Measurements from ENCODE around the gene FILIP1L. TPM values are rescaled to one million over a fixed set of nuclear protein-coding genes. Genes with fewer than 3 reads are reported as not detected.
A peak's percentile ranks its signal among the peaks of the same experiment; 100 is the strongest.

The FILIP1L gene
- total RNA-seq, 1 experiment from 2014 or later: 0.07 TPM

DNA sequence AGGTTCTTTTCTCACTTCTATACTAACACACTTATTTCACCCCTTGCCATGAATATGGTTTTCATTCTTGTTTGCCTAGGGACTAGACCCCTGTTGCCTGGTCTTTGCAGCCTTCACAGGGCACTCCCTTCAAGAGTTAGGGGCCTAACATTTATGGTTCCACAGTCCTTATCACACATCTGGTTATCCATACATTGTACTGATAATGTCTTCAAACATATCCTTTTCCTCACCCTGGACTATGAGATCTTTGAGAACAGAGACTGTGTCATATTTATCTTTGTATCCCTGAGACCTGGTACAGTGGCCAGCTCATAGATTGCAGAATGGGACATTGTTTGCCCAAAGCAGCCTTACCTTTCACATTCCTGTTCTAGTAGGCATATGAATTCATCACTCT, 190.4 kb downstream of the FILIP1L start:
- Histone ChIP-seq H2BK15ac (ENCODE audit: low read depth, low read length) (no peak overlapping the region), H3K27ac (ENCODE audit: insufficient read length, low read depth, low read length) (no peak overlapping the region), H3K4me2 (ENCODE audit: insufficient read depth, insufficient read length, low read length) (no peak overlapping the region), H3K27me3 (ENCODE audit: insufficient read depth, low read length) (no peaks in the 10 kb centered on the region), H3K79me2 (ENCODE audit: insufficient read depth, low read length) (no peaks in the 10 kb centered on the region), H2BK12ac (ENCODE audit: insufficient read length, low read depth, low read length) (no peak overlapping the region), H3K4me1 (ENCODE audit: insufficient read depth, low read length) (peaks cover 20% of the 10 kb centered on the region), H3T11ph (ENCODE audit: low read length) (no peak overlapping the region), H3K23ac (ENCODE audit: insufficient read length, low read depth, low read length) (no peak overlapping the region), H3K56ac (ENCODE audit: insufficient read length, low read depth, low read length) (no peak overlapping the region), H4K20me1 (ENCODE audit: control insufficient read depth, insufficient read depth, insufficient read length) (no peaks in the 10 kb centered on the region), H2AK5ac (ENCODE audit: insufficient read length, low read length) (no peak overlapping the region), H2AFZ (ENCODE audit: low read length) (no peak overlapping the region), H3K4ac (ENCODE audit: low read depth, low read length) (no peak overlapping the region), H2BK120ac (ENCODE audit: low read depth, low read length, poor library complexity, severe bottlenecking) (no peak overlapping the region), H3K9ac (ENCODE audit: extremely low read depth, insufficient read length, low read length) (no peak overlapping the region), H3K79me1 (ENCODE audit: insufficient read depth, low read depth, low read length, poor library complexity, severe bottlenecking) (no peaks in the 10 kb centered on the region), H3K9me3 (ENCODE audit: control insufficient read depth, low read depth, low read length) (no peaks in the 10 kb centered on the region), H2BK20ac (ENCODE audit: low read depth, low read length, poor library complexity, severe bottlenecking) (no peak overlapping the region), H3K14ac (ENCODE audit: insufficient read depth, low read length) (no peak overlapping the region), H3K18ac (ENCODE audit: insufficient read length, low read depth, low read length) (no peak overlapping the region), H4K91ac (ENCODE audit: insufficient read length, low read depth, low read length) (no peak overlapping the region), H3K23me2 (ENCODE audit: insufficient read length, low read depth, low read length, poor library complexity, severe bottlenecking) (no peaks in the 10 kb centered on the region), H4K5ac (ENCODE audit: insufficient read length, low read depth, low read length) (no peak overlapping the region), H2BK5ac (ENCODE audit: insufficient read length, low read length) (no peak overlapping the region), H4K8ac (replicated peaks; ENCODE audit: insufficient read length, low read depth, low read length) (no peak overlapping the region)
- Mint-ChIP-seq H3K27ac (peak overlapping the region in 1 of 3 experiments; percentile 19; a peak in 3 of 7 replicates), H3K4me1 (peaks cover 52 to 66% of the 10 kb centered on the region in 2 experiments), H3K36me3 (ENCODE audit: insufficient read depth in 1 of 3, low read depth in 3 of 3) (peaks cover 0 to 2% (median 0%) of the 10 kb centered on the region in 3 experiments; a peak in 2 of 7 replicates), H3K9me3 (no peaks in the 10 kb centered on the region), H3K4me3 (no peak overlapping the region), H3K27me3 (ENCODE audit: low read depth) (no peaks in the 10 kb centered on the region)
- no peak for DNase-seq
- TF ChIP-seq, protein P1, sequence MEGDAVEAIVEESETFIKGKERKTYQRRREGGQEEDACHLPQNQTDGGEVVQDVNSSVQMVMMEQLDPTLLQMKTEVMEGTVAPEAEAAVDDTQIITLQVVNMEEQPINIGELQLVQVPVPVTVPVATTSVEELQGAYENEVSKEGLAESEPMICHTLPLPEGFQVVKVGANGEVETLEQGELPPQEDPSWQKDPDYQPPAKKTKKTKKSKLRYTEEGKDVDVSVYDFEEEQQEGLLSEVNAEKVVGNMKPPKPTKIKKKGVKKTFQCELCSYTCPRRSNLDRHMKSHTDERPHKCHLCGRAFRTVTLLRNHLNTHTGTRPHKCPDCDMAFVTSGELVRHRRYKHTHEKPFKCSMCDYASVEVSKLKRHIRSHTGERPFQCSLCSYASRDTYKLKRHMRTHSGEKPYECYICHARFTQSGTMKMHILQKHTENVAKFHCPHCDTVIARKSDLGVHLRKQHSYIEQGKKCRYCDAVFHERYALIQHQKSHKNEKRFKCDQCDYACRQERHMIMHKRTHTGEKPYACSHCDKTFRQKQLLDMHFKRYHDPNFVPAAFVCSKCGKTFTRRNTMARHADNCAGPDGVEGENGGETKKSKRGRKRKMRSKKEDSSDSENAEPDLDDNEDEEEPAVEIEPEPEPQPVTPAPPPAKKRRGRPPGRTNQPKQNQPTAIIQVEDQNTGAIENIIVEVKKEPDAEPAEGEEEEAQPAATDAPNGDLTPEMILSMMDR (conservative IDR thresholded peaks at IDR 0.05): no peak
